Neural cell (in vitro differentiated cells): Measurements from ENCODE around the gene MFAP2. TPM values are rescaled to one million over a fixed set of nuclear protein-coding genes. Genes with fewer than 3 reads are reported as not detected.

Source experiments
- H2AFZ ChIP-seq: fragments of 200-600, 300-800 bp; sonication (generic), shearing (Covaris generic); 2 replicates; pipeline ENCODE4 v1.6.0; 2014; ENCODE audit warnings: low read depth, mild to moderate bottlenecking, antibody characterized with exemption, low read length, moderate library complexity
- H3F3A ChIP-seq: fragments of 200-600 bp; shearing (Covaris generic); 2 replicates; pipeline ENCODE4 v1.6.1; 2016; ENCODE audit warnings: mild to moderate bottlenecking, moderate library complexity, mixed read lengths, antibody characterized with exemption, low read length; ENCODE audit not compliant: insufficient read depth, poor library complexity, severe bottlenecking
- H3K27ac ChIP-seq: fragments of 200-600, 300-800 bp; sonication (generic), shearing (Covaris generic); 2 replicates; pipeline ENCODE4 v1.5.1; 2014; ENCODE audit warnings: mild to moderate bottlenecking, low read length, moderate library complexity
- H3K27me3 ChIP-seq: fragments of 300-800, 200-600 bp; sonication (generic), shearing (Covaris generic); 2 replicates; pipeline ENCODE4 v1.6.0; 2014; ENCODE audit warnings: mild to moderate bottlenecking, low read depth, low read length, moderate library complexity; ENCODE audit not compliant: insufficient read depth
- H3K36me3 ChIP-seq: fragments of 300-800, 200-600 bp; sonication (generic), shearing (Covaris generic); 2 replicates; pipeline ENCODE4 v1.5.1; 2014; ENCODE audit warnings: mild to moderate bottlenecking, antibody characterized with exemption, low read length, moderate library complexity; ENCODE audit not compliant: insufficient read depth
- H3K4me2 ChIP-seq: fragments of 300-800, 200-600 bp; sonication (generic), shearing (Covaris generic); 2 replicates; pipeline ENCODE4 v1.6.0; 2014; ENCODE audit warnings: mild to moderate bottlenecking, low read length
- H3K4me3 ChIP-seq: fragments of 300-800, 200-600 bp; sonication (generic), shearing (Covaris generic); 2 replicates; pipeline ENCODE4 v1.5.1; 2014; ENCODE audit warnings: mild to moderate bottlenecking, low read length, moderate library complexity
- H3K79me2 ChIP-seq: fragments of 200-600 bp; shearing (Covaris generic); replicated peaks from 2 replicates; pipeline ENCODE4 v1.6.0; 2014; ENCODE audit warnings: mild to moderate bottlenecking, low read length, moderate library complexity; ENCODE audit not compliant: insufficient read depth
- H3K9ac ChIP-seq: fragments of 300-800, 200-600 bp; sonication (generic), shearing (Covaris generic); 2 replicates; pipeline ENCODE4 v1.6.1; 2016; ENCODE audit warnings: mild to moderate bottlenecking, low read length, mixed read lengths
- H3K9me2 ChIP-seq: fragments of 200-600 bp; shearing (Covaris generic); 2 replicates; pipeline ENCODE4 v1.6.1; 2016; ENCODE audit warnings: mild to moderate bottlenecking, low read length, mixed read lengths; ENCODE audit not compliant: insufficient read depth
- H3K9me3 ChIP-seq: fragments of 200-600, 300-800 bp; sonication (generic), shearing (Covaris generic); 2 replicates; pipeline ENCODE4 v1.6.1; 2016; ENCODE audit warnings: mild to moderate bottlenecking, mixed run types, low read length, moderate library complexity, mixed read lengths
- H4K20me1 ChIP-seq: fragments of 200-600 bp; shearing (Covaris generic); 2 replicates; pipeline ENCODE4 v1.6.1; 2016; ENCODE audit warnings: mild to moderate bottlenecking, mixed run types; ENCODE audit not compliant: insufficient read depth
- EP300 ChIP-seq: fragments of 450-650 bp; conservative IDR thresholded peaks from 2 replicates; pipeline ENCODE4 v1.6.1; 2014; ENCODE audit warnings: antibody characterized with exemption, mild to moderate bottlenecking, moderate library complexity; ENCODE audit not compliant: poor library complexity, severe bottlenecking
- EZH2 ChIP-seq: fragments of 200-600, 300-800 bp; shearing (Covaris generic), sonication (generic); IDR thresholded peaks from 2 replicates; pipeline ENCODE4 v1.6.1; 2014; ENCODE audit warnings: antibody characterized with exemption, low read length, borderline replicate concordance, mild to moderate bottlenecking; ENCODE audit not compliant: insufficient read depth, poor library complexity, severe bottlenecking
- MXI1 ChIP-seq: fragments of 450-650 bp; conservative IDR thresholded peaks from 2 replicates; pipeline ENCODE4 v1.6.1; 2014; ENCODE audit warnings: antibody characterized with exemption, mild to moderate bottlenecking; ENCODE audit not compliant: poor library complexity, severe bottlenecking
- POLR2AphosphoS5 ChIP-seq: IDR thresholded peaks from 2 replicates; pipeline ENCODE4 v1.6.1; 2012
- RAD21 ChIP-seq: fragments of 450-650 bp; conservative IDR thresholded peaks from 2 replicates; pipeline ENCODE4 v1.6.1; 2014; ENCODE audit warnings: antibody characterized with exemption, mild to moderate bottlenecking, moderate library complexity
- SMC3 ChIP-seq: fragments of 450-650 bp; conservative IDR thresholded peaks from 2 replicates; pipeline ENCODE4 v1.6.1; 2014; ENCODE audit warnings: antibody characterized with exemption, mild to moderate bottlenecking, moderate library complexity; ENCODE audit not compliant: poor library complexity
- TAF1 ChIP-seq: IDR thresholded peaks from 2 replicates; pipeline ENCODE4 v1.6.1; 2012; ENCODE audit warnings: low read depth
- polyA plus RNA-seq: library from polyadenylated mRNA; depleted of rRNA; stranded (reverse); fragments of >200 nt; gene quantifications from 2 replicates; pipeline ENCODE4 v1.2.3, GENCODE V29; 2014
- TF ChIP-seq, protein P1 (sequence below): fragments of 450-650 bp; IDR thresholded peaks from 2 replicates; pipeline ENCODE4 v1.5.1; 2014; ENCODE audit warnings: antibody characterized with exemption, mild to moderate bottlenecking, moderate library complexity; ENCODE audit not compliant: poor library complexity, severe bottlenecking
- TF ChIP-seq, protein P2 (sequence below): IDR thresholded peaks from 2 replicates; pipeline ENCODE4 v1.6.1; 2012; ENCODE audit warnings: borderline replicate concordance

Gene MFAP2
- polyA plus RNA-seq, 1 donor from 2014 or later: 68.4 TPM

DNA sequence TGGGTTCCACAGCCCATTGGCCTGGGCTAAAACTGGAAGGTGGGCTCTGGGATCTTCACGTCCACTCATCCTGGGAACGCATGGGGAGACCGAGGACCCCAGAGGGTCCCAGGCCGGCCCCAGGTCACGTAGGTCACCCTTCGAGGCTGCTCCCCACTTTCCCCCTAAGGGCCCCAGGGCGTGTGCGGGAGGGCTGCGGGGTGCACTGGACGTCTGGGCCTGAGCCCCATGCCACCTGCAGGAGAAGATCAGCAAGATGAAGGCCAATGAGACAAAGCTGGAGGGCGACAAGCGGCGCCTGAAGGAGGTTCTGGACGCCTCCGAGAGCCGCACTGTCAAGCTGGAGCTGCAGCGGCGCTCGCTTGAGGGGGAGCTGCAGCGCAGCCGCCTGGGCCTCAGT lies 12.5 kb downstream of the MFAP2 start:
- Histone ChIP-seq H3K4me3 (no peak overlapping the region), H3K9me2 (no peaks in the 10 kb centered on the region), H3K79me2 (no peaks in the 10 kb centered on the region), H3K9me3 (no peaks in the 10 kb centered on the region), H3K27ac (no peak overlapping the region), H2AFZ (no peak overlapping the region), H3F3A (no peaks in the 10 kb centered on the region), H3K4me2 (no peak overlapping the region), H3K27me3 (no peaks in the 10 kb centered on the region), H4K20me1 (no peaks in the 10 kb centered on the region), H3K36me3 (no peaks in the 10 kb centered on the region), H3K9ac (no peak overlapping the region)
- TF ChIP-seq MXI1 (no peak), TAF1 (no peak), RAD21 (no peak), EP300 (no peak), EZH2 (no peak), SMC3 (no peak), POLR2AphosphoS5 (no peak)
- TF ChIP-seq, protein P1, sequence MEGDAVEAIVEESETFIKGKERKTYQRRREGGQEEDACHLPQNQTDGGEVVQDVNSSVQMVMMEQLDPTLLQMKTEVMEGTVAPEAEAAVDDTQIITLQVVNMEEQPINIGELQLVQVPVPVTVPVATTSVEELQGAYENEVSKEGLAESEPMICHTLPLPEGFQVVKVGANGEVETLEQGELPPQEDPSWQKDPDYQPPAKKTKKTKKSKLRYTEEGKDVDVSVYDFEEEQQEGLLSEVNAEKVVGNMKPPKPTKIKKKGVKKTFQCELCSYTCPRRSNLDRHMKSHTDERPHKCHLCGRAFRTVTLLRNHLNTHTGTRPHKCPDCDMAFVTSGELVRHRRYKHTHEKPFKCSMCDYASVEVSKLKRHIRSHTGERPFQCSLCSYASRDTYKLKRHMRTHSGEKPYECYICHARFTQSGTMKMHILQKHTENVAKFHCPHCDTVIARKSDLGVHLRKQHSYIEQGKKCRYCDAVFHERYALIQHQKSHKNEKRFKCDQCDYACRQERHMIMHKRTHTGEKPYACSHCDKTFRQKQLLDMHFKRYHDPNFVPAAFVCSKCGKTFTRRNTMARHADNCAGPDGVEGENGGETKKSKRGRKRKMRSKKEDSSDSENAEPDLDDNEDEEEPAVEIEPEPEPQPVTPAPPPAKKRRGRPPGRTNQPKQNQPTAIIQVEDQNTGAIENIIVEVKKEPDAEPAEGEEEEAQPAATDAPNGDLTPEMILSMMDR: no peak
- TF ChIP-seq, protein P2, sequence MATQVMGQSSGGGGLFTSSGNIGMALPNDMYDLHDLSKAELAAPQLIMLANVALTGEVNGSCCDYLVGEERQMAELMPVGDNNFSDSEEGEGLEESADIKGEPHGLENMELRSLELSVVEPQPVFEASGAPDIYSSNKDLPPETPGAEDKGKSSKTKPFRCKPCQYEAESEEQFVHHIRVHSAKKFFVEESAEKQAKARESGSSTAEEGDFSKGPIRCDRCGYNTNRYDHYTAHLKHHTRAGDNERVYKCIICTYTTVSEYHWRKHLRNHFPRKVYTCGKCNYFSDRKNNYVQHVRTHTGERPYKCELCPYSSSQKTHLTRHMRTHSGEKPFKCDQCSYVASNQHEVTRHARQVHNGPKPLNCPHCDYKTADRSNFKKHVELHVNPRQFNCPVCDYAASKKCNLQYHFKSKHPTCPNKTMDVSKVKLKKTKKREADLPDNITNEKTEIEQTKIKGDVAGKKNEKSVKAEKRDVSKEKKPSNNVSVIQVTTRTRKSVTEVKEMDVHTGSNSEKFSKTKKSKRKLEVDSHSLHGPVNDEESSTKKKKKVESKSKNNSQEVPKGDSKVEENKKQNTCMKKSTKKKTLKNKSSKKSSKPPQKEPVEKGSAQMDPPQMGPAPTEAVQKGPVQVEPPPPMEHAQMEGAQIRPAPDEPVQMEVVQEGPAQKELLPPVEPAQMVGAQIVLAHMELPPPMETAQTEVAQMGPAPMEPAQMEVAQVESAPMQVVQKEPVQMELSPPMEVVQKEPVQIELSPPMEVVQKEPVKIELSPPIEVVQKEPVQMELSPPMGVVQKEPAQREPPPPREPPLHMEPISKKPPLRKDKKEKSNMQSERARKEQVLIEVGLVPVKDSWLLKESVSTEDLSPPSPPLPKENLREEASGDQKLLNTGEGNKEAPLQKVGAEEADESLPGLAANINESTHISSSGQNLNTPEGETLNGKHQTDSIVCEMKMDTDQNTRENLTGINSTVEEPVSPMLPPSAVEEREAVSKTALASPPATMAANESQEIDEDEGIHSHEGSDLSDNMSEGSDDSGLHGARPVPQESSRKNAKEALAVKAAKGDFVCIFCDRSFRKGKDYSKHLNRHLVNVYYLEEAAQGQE: no peak

DNA sequence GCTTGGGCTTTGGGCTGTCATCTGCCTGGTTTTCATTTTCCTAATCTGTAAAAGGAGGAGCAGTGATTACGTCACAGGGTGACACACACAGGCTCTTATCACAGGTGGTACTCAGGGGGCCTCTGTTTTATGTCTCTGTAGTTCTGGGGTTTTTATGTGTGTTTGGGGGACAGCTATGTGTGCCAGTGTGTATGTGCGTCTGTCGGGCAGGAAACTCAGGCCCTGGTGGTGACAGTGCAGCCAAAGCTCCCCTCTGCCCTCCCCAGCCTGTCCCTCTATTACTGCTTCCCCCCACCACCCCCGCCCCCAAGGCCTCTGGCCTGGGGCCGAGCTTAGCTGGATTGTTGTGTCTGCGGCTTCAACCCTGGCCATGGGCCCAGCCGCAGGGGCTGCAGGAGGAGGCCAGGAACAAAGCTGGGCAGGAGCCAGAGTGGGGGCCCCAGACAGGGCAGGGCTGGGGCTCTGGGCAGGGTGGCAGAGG lies 13.3 kb downstream of the MFAP2 start:
- Histone ChIP-seq H3K27me3 (no peaks in the 10 kb centered on the region), H3K9me2 (no peaks in the 10 kb centered on the region), H3K9me3 (no peaks in the 10 kb centered on the region), H3K27ac (no peak overlapping the region), H3K9ac (no peak overlapping the region), H3K4me2 (no peak overlapping the region), H3K4me3 (no peak overlapping the region), H3K79me2 (no peaks in the 10 kb centered on the region), H3K36me3 (no peaks in the 10 kb centered on the region), H2AFZ (no peak overlapping the region), H4K20me1 (no peaks in the 10 kb centered on the region), H3F3A (no peaks in the 10 kb centered on the region)
- TF ChIP-seq RAD21 (no peak), SMC3 (no peak), TAF1 (no peak), MXI1 (no peak), POLR2AphosphoS5 (no peak), EP300 (no peak), EZH2 (no peak)
- TF ChIP-seq, protein P2: no peak
- TF ChIP-seq, protein P1: no peak
